Measurements from ENCODE around the gene SERINC4.
"Not testable (repeated sequence)": the region's sequence is repeated elsewhere in the genome, so short reads cannot be mapped to it uniquely, and the experiment has no call there.

The SERINC4 gene

GRCh38 chr15:43751885-43752284 lies 48.1 kb downstream of the SERINC4 start:
- H3K4me3 ChIP-seq (ENCODE audit: low read depth, low read length, poor library complexity, severe bottlenecking) = no peak overlapping the region
- peaks cover 81% of the 10 kb centered on the region for H3K79me2 ChIP-seq (ENCODE audit: insufficient read depth, low read length)
- H3K27ac ChIP-seq (ENCODE audit: low read depth, low read length, poor library complexity, severe bottlenecking) = no peak overlapping the region
- H2AFZ ChIP-seq (ENCODE audit: low read length) = no peak overlapping the region
- H4K20me1 ChIP-seq (ENCODE audit: insufficient read depth, low read length) = peaks cover 5% of the 10 kb centered on the region; the same call in 1 of the 2 replicates
- H3K27me3 ChIP-seq (ENCODE audit: insufficient read depth, low read length) = no peaks in the 10 kb centered on the region
- no peaks in the 10 kb centered on the region for H3F3A ChIP-seq (ENCODE audit: insufficient read depth, low read length)
- H3K4me1 ChIP-seq (ENCODE audit: insufficient read depth, low read length, severe bottlenecking) = peaks cover 46% of the 10 kb centered on the region
- peaks cover 84% of the 10 kb centered on the region for H3K36me3 ChIP-seq (ENCODE audit: insufficient read depth, low read length)
- H3K9me2 ChIP-seq (ENCODE audit: low read depth, low read length) = no peaks in the 10 kb centered on the region
- peak overlapping the region; percentile 32; the same call in 1 of the 2 replicates for H3K4me2 ChIP-seq (ENCODE audit: low read length)
- no peaks in the 10 kb centered on the region for H3K9me3 ChIP-seq (ENCODE audit: low read length)
- no peak overlapping the region for H3K9ac ChIP-seq (ENCODE audit: low read length)
- TF ChIP-seq CTCF (IDR thresholded peaks at IDR 0.05; ENCODE audit: low read length) (no peak), EZH2 (IDR thresholded peaks at IDR 0.05; ENCODE audit: borderline replicate concordance, low read length) (no peak)

- H3K4me3 ChIP-seq (ENCODE audit: low read depth, low read length, poor library complexity, severe bottlenecking) = peak overlapping the region; percentile 72
- H4K20me1 ChIP-seq (ENCODE audit: insufficient read depth, low read length) = peaks cover 5% of the 10 kb centered on the region; the same call in 1 of the 2 replicates
These were observed 50.2 kb downstream of the SERINC4 start for GRCh38 chr15:43749690-43750345.

GRCh38 chr15:43748376-43748775 lies 51.6 kb downstream of the SERINC4 start:
- H3K4me2 ChIP-seq (ENCODE audit: low read length) = peak overlapping the region; percentile 73
- TF ChIP-seq CTCF (IDR thresholded peaks at IDR 0.05; ENCODE audit: low read length) (no peak), EZH2 (IDR thresholded peaks at IDR 0.05; ENCODE audit: borderline replicate concordance, low read length) (no peak)
- peak overlapping the region; percentile 97; the same call in 1 of the 2 replicates for H3K9ac ChIP-seq (ENCODE audit: low read length)
- H3K36me3 ChIP-seq (ENCODE audit: insufficient read depth, low read length) = peaks cover 53% of the 10 kb centered on the region
- H3K79me2 ChIP-seq (ENCODE audit: insufficient read depth, low read length) = peaks cover 68% of the 10 kb centered on the region
- H3K27me3 ChIP-seq (ENCODE audit: insufficient read depth, low read length) = no peaks in the 10 kb centered on the region
- no peak overlapping the region for H3K27ac ChIP-seq (ENCODE audit: low read depth, low read length, poor library complexity, severe bottlenecking)
- no peaks in the 10 kb centered on the region for H3K9me2 ChIP-seq (ENCODE audit: low read depth, low read length)
- H3K4me1 ChIP-seq (ENCODE audit: insufficient read depth, low read length, severe bottlenecking) = peaks cover 72% of the 10 kb centered on the region
- H3K9me3 ChIP-seq (ENCODE audit: low read length) = no peaks in the 10 kb centered on the region
- no peak overlapping the region for H2AFZ ChIP-seq (ENCODE audit: low read length)
- H4K20me1 ChIP-seq (ENCODE audit: insufficient read depth, low read length) = peaks cover 4% of the 10 kb centered on the region; the same call in 1 of the 2 replicates
- peak overlapping the region; percentile 72 for H3K4me3 ChIP-seq (ENCODE audit: low read depth, low read length, poor library complexity, severe bottlenecking)
- H3F3A ChIP-seq (ENCODE audit: insufficient read depth, low read length) = no peaks in the 10 kb centered on the region

More at GRCh38 chr15:43749690-43750345, 50.2 kb downstream of the SERINC4 start:
- Histone ChIP-seq H3K4me2 (ENCODE audit: low read length) (peak overlapping the region; percentile 69), H3K4me1 (ENCODE audit: insufficient read depth, low read length, severe bottlenecking) (peaks cover 57% of the 10 kb centered on the region), H3K79me2 (ENCODE audit: insufficient read depth, low read length) (peaks cover 82% of the 10 kb centered on the region), H2AFZ (ENCODE audit: low read length) (no peak overlapping the region), H3K9me2 (ENCODE audit: low read depth, low read length) (no peaks in the 10 kb centered on the region), H3K27ac (ENCODE audit: low read depth, low read length, poor library complexity, severe bottlenecking) (peak overlapping the region; percentile 54), H3K27me3 (ENCODE audit: insufficient read depth, low read length) (no peaks in the 10 kb centered on the region), H3K9ac (ENCODE audit: low read length) (peak overlapping the region; percentile 36; the same call in 1 of the 2 replicates), H3K9me3 (ENCODE audit: low read length) (no peaks in the 10 kb centered on the region), H3F3A (ENCODE audit: insufficient read depth, low read length) (no peaks in the 10 kb centered on the region), H3K36me3 (ENCODE audit: insufficient read depth, low read length) (peaks cover 68% of the 10 kb centered on the region)
- TF ChIP-seq CTCF (IDR thresholded peaks at IDR 0.05; ENCODE audit: low read length) = no peak

GRCh38 chr15:43746903-43747309 lies 53.1 kb downstream of the SERINC4 start:
- H3K27me3 ChIP-seq (ENCODE audit: insufficient read depth, low read length); H4K20me1 ChIP-seq (ENCODE audit: insufficient read depth, low read length); H2AFZ ChIP-seq (ENCODE audit: low read length); H3K9me2 ChIP-seq (ENCODE audit: low read depth, low read length); H3K9me3 ChIP-seq (ENCODE audit: low read length); H3F3A ChIP-seq (ENCODE audit: insufficient read depth, low read length): not testable (repeated sequence)
- H3K36me3 ChIP-seq (ENCODE audit: insufficient read depth, low read length) = peaks cover 38% of the 10 kb centered on the region
- peak overlapping the region; percentile 73 for H3K4me2 ChIP-seq (ENCODE audit: low read length)
- peaks cover 54% of the 10 kb centered on the region for H3K79me2 ChIP-seq (ENCODE audit: insufficient read depth, low read length)
- H3K4me3 ChIP-seq (ENCODE audit: low read depth, low read length, poor library complexity, severe bottlenecking) = peak overlapping the region; percentile 72
- peaks cover 68% of the 10 kb centered on the region for H3K4me1 ChIP-seq (ENCODE audit: insufficient read depth, low read length, severe bottlenecking)
- H3K27ac ChIP-seq (ENCODE audit: low read depth, low read length, poor library complexity, severe bottlenecking) = peak overlapping the region; percentile 77
- peak overlapping the region; percentile 97 for H3K9ac ChIP-seq (ENCODE audit: low read length)

- H2AFZ ChIP-seq (ENCODE audit: low read length) = not testable (repeated sequence)
- peak within 1 kb of the TSS; percentile 87 for H3K27ac ChIP-seq (ENCODE audit: low read depth, low read length, poor library complexity, severe bottlenecking)
These were observed 53.6 kb downstream of the SERINC4 start, which contains the start of gene PDIA3 for GRCh38 chr15:43746245-43746902. Gene PDIA3 (plus strand): TSS chr15:43746438. CDS start chr15:43746540, 102 bp downstream.

More at GRCh38 chr15:43746245-43746902, 53.6 kb downstream of the SERINC4 start, which contains the start of gene PDIA3:
- Histone ChIP-seq H3K79me2 (ENCODE audit: insufficient read depth, low read length) (peaks cover 48% of the 10 kb centered on the region), H3K4me3 (ENCODE audit: low read depth, low read length, poor library complexity, severe bottlenecking) (peak within 1 kb of the TSS; percentile 72), H3K4me1 (ENCODE audit: insufficient read depth, low read length, severe bottlenecking) (peaks cover 63% of the 10 kb centered on the region), H3K9ac (ENCODE audit: low read length) (peak within 1 kb of the TSS; percentile 97), H3K4me2 (ENCODE audit: low read length) (peak within 1 kb of the TSS; percentile 73), H3K36me3 (ENCODE audit: insufficient read depth, low read length) (peaks cover 33% of the 10 kb centered on the region)
- not testable (repeated sequence) for H3K9me2 ChIP-seq (ENCODE audit: low read depth, low read length); H4K20me1 ChIP-seq (ENCODE audit: insufficient read depth, low read length); H3K27me3 ChIP-seq (ENCODE audit: insufficient read depth, low read length); H3K9me3 ChIP-seq (ENCODE audit: low read length); H3F3A ChIP-seq (ENCODE audit: insufficient read depth, low read length)
